HL-60/S4 treated with retinoic acid at 250 ng/mL for 4 days and 3 days (cell line): ENCODE results near the gene JOSD1.

ENCODE experiments used
- in situ Hi-C: fragments of 300-500 bp; cut with MboI; formaldehyde crosslinking; loops from 2 replicates; pipeline ENCODE4 v1.7.0; 2022; ENCODE audit warnings: low sequenced_read_pairs

Gene JOSD1

DNA sequence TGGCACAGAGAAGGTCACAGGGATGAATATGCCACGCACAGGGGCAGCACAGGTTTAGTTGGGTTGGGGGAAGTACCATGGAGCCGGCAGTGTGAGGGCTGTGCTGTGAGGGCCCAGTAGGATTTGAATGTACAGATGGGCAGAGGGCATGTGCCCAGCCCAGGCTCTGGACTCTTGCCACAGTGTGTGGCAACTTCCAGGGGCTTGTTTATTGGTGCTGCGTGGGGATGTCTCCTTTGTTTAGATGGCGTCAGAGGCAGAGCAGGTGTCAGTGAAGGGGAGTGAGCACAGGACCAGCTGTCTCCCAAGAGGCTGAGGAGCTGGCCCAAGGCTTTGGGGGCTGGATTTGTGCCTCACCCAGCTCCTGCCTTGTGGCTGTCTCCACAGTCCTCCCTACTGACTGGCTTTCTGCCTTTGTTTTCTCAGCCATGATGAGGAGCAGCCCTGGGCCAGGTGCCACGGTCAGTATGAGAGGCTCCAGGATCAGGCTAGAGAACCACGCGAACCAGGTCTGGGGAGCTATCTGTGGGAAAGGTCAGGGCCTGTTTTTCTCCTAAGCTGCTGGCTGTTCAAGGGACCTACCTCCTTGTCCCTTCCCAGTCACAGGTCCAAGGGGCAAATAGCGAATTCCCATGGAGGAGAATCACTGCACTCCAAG, 33.1 kb upstream of the JOSD1 start:
- in situ Hi-C loops, result no loop called here

DNA sequence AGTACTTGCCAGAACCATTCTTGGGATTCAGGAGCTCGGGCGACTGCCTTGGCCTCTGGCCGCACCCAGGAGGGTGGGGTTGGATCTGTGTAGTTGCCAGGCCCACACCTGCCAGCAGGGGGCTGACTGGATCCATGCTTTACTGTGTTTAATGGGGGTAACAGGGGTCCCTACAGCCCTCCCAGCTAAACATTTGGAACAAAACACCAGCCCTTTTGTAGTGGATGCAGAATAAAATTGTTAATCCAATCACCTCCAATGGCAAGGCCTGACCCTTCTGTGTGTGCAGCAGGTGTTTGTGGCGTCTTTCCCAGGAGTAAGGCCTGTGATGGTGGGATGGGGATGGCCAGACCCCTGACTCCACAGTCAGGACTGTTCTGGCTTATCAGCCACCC, 32.6 kb upstream of the JOSD1 start:
- in situ Hi-C loops, result no loop called here

DNA sequence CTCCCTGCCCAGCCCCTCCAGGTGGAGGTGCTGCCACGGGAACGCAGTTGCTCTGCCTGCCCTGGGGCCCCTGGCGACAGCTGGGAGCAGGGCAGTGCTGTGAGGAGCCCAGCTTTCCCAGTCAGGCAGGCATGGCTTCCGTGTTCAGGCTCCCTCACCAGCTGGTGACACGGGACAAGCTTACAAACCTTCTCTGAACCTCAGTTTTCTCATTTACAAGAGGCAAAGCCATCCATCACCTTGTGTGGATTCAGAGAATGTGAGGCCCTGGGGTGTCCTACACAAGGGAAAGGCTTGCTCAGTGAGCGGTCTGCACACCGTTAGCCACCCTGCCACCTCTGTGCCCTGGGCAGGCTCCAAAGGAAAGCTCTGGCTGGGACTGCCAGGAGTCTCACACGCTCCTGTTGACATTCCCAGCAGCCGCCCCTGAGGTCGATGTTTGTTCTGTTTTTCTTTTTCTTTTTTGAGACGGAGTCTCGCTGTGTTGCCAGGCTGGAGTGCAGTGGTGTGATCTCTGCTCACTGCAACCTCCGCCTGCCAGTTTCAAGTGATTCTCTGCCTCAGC, 31.6 kb upstream of the JOSD1 start:
- in situ Hi-C loops, result no loop called here

DNA sequence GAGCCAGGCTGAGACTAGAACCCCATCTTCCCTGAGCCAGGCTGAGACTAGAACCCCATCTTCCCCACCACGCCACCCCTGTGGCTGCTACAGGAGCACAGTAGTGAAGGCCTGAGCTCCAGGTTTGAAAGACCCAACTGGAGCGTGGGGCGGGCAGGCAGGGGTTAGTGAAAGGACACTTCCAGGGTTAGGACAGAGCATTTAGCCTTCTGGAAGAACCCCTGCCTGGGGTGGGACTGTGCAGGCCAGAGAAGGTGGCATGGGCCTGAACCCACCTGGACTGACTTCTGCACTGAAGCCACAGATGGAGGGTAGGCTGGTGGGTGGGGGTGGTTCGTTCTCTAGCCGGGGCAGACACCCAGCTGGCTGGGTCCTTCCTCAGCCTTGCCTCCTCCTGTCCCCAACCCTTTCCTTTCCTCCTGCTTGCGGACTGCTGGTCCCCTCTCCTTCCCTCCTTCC, 31.0 kb upstream of the JOSD1 start:
- in situ Hi-C loops, result no loop called here

DNA sequence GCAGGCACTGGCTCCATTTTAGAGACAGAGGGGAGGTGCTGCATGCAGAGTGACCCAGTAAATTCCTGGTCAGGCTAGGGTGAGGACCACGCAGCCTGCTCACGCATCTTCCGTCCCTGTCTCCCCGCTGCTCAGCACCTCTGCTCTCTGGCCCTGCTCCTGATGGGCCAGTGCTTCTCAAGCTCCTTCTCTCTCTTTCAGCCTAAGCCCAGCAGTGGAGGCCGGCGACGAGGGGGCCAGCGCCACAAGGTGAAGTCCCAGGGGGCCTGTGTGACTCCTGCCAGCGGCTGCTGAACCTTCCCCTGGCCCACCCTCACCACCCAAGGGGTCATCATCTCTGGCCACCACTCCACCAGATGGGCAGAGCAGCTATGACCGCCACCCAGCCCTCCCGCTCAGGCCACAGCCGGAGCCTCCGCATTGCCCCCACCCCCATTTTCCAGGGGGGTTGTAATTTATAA, 29.7 kb upstream of the JOSD1 start:
- in situ Hi-C loops, result no loop called here

DNA sequence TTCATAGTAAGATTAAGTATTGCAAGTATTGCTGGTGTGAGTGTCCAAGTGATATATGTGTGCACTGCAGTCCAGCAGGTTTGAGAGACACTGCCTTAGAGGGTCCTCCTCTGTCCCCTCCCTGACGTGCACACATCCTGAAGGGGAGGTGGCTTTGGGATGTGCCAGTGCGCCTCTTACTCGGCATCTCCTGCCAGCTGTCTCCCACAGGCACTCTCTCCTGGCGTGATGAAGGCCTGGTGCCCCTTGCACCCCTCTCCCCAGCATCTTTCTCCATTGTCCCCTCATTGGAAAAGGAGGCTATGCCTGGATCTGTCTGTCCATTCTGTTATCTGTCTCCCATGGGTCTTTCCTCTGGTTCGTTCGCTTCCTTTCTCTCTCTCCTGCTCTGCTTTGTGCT, 29.2 kb upstream of the JOSD1 start:
- in situ Hi-C loops, result no loop called here

DNA sequence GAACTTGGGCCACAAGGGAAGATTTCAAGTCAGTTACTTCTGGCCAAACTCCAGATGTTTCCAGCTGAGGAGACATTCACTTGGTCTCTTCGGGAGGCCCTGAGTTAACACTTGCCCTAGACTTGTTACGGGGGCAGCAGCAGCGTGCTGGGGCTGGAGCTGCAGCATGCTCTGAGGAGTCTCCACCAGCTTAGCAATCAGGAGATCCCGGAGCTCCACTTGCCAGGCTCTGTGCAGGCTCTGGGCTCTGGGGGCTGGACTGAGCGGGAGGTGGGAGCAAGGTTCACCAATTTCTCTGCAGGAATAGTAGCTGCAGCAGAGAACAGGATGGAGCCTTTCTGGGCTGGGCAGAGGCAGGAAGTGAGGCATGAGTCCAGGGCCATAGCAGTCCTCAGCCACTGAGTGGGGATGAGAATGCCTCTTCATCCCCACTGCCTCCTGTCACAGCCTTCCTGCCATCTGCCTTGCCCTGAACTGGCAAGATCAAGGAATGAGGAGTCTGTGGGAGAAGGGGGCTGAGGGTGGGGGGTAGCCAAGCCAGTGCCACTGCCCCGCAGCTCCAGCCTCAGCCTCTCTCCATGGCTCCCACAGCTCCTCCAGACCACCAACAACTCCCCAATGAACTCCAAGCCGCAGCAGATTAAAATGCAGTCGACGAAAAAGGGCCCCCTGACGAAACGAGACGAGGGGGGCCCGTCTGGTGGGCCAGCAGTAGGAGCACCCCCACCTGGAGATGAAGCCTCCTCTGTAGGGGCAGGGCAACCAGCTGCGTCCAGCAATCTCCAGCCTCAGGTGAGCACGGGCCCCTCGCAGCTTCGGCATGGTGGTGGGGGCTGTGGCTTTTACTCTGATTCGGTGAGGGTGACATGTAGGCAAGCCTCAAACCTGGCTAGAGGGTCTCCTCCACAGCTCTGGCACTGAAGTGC, 28.4 kb upstream of the JOSD1 start:
- in situ Hi-C loops, result no loop called here

DNA sequence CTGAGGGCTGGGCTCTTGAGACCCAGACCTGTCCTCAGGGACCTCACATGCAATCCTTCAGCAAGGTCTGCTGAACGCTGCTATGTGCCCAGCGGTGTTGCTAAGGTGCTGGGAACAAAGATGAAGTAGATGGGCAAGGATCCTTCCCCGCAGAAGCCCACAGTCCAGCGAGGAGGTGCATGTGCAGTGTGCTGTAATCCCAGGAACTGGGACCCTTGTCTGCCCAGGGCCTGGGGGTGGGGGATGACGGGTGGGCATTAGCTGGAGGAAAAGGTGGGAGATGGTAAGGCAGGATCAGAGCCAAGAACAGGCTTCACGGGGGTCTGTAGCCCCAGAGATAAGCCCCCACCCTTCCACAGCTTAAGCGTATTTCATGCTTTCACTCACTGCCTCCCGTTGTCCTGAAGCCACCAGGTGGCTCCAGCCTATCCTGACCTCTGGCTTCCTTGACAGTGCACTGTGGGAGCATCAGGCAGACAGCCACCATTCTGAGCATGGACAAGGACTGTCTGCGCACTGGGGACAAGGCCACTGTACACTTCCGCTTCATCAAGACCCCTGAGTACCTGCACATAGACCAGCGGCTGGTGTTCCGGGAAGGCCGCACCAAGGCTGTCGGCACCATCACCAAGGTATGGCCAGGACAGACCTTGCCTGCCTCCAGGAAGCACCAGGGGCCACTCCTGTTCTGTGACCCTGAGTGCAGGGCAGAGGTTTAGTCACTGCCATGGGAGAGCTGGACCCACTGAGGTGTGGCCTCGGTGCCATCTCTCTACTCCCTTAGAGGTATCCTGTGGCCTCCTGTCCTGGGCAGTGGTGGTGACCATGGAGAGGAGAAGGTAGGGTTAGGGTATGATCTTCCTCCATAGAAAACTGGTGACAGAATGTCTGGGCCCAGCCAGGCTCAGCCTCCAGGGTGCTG, 27.0 kb upstream of the JOSD1 start:
- in situ Hi-C loops, result no loop called here

DNA sequence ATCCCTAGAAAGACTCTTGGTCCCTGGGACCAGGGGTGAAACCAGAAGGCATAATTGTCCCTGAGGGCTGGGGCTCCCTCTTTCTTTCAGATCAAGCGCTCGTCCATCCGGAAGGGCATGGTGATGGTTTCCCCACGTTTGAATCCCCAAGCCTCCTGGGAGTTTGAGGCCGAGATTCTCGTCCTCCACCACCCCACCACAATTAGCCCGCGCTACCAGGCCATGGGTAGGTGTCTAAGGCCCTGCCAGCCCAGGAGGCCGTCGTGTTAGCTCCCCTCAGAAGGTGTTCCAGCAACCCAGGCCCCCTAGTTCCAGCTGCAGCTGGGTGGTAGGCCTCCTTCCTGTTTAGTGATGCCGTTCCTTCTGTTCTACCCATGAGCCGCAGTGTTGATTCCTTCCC, 26.4 kb upstream of the JOSD1 start:
- in situ Hi-C loops, result no loop called here

DNA sequence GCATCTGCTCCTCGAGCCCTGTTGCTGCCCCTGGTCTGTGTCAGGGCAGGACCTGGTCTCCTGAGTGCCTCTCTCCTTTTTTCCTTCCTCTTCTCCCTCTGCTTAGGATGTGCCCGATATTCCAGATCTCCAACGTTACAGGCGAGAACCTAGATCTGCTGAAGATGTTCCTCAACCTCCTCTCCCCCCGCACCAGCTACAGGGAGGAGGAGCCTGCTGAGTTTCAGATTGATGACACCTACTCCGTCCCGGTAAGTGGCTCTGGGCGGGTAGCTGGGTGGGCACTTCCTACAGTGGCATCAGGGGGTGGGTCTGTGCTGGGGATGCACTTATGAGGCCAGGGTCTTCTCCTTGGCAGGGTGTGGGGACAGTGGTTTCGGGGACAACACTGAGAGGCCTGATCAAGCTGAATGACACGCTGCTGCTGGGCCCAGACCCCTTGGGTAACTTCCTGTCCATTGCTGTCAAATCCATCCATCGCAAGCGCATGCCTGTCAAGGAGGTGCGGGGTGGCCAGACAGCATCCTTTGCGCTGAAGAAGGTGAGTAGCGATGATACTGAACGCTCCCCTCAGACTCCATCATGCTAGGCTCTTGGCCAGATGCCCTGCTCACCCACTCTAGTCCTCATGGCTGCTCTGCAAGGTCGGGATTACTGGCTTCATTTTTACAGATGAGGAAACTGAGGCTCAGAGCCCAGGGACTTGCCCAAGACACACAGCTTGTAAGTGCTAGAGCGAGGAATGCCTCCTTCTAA, 25.3 kb upstream of the JOSD1 start:
- in situ Hi-C loops, result no loop called here

DNA sequence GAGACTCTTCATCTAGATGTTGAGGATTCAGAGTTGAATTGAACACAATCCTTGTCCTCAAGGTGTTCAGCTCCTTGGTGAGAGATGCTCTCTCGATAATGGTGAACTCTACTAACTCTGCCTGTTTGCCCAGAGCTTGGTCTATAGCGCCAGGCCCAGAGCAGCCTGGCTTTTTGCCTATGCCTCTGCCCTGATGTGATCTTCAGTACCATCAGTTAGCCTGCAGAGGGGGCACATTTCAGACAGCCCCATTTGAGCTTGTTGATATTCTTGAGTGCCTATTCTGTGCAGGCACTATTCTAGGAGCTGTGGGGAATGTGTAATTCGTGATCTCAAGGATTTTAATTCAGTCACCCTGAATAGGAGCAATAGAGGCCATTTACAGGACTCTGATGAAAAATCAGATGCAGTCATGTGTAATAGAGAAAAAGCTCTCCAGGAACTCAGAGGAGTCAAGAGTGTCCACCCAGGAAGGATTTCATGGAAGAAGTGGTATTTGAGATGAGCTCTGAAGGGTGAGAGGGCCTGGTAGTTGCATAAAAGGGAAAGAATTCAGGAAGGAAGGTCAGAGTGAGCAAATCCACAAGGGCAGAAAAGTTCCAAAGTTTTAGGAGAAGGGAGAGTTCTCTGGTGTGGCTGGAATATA, 24.3 kb upstream of the JOSD1 start:
- in situ Hi-C loops, result no loop called here

DNA sequence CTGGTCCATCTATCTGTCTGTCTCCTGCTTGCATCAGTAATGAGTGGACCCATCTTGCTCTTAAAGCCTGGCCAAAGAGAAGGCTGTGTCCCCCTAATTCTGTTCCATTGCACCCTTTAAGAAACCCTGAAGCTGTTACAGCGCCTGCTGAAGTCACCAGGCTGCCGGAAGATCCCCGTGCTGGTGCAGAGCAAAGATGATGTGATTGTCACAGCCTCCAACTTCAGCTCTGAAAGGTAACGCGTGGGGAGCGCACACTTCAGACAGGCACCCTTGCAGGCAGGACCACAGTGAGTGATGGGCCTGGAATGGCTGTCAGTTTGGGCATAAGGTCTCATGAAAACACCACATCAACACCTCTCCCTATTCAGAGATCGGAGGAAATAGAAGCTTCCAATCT, 23.4 kb upstream of the JOSD1 start:
- in situ Hi-C loops, result no loop called here

DNA sequence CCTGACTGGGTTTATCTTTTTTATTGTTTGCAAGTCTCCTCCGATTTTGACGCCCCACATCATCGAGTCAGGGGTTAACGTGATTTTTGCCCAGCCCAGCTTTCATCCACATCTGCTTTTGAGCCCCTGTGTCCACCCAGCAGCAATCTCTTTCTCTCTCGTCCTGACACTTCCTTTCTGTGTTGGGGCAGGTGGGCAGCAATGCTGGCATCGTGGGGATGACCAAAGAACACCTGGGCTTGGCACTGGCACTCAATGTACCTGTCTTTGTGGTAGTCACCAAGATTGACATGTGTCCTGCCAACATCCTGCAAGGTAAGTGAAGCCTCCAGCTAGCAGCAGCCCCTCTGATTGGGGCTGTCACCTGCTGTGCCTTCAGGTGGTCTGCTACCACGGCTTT, 20.8 kb upstream of the JOSD1 start:
- in situ Hi-C loops, result no loop called here

DNA sequence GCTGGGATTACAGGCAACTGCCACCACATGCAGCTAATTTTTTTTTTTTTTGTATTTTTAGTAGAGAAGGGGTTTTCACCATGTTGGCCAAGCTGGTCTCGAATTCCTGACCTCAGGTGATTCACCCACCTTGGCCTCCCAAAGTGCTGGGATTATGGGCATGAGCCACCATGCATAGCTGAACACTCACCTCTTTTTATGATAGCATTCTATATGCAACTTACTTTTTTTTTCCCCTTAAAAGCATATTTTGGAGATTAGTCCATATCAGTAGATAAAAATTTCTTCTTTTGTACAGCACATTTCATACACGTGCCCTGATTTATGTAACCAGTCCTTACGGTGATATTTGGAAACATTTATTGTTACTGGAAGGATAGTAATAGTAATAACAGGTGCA, 19.6 kb upstream of the JOSD1 start:
- in situ Hi-C loops, result no loop called here

DNA sequence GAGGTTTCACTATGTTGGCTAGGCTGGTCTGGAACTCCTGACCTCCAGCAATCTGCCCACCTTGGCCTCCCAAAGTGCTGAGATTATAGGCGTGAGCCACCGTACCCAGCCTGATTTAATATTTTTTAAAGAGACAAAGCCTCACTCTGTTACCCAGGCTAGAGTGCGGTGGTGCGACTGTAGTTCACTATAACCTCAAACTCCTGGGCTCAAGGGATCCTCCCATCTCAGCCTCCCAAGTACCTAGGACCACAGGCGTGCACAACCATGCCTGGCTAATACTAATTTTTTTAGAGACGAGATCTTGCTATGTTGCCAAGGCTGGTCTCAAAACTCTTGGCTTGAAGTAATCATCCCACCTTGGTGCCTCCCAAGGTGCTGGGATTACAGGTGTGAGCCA, 18.5 kb upstream of the JOSD1 start:
- in situ Hi-C loops, result no loop called here

DNA sequence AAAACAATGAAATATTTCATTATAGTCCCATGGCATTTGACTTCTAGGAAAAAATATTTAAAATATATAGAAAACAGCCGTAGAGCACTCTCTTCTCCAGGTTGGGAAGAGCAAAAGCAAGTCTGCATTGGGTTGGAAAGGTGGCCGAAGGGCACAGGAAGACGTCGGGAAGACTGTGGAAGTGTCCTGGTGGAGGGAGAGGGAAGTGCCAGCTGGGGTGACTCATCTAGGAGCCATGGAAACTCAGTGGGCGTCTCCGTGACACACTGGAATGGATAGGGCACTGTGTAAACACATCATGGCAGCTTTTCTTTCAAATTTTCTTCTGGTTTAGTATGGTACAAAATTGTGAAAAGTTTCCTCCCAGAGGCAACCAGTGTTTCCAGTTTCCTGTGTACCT, 17.7 kb upstream of the JOSD1 start:
- in situ Hi-C loops, result no loop called here

DNA sequence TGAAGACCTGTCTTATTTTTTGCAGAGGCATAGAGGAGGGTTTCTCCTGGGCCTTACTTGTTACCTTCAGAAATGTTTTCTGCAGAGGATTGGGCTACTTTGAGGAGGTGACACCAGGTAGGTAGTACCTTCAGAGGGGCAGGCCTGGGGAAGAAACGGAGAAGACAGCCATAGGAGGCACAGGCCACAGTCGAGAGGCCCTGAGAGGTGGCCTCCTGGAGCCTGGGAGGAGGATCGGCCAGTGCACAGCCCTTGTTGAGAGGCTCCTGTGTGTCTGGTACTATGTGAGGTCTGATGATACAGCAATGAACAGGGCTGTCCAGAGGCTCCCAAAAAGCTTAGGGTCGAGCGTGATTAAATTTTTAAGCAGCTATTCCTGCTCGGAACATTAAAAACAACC, 16.5 kb upstream of the JOSD1 start:
- in situ Hi-C loops, result no loop called here

DNA sequence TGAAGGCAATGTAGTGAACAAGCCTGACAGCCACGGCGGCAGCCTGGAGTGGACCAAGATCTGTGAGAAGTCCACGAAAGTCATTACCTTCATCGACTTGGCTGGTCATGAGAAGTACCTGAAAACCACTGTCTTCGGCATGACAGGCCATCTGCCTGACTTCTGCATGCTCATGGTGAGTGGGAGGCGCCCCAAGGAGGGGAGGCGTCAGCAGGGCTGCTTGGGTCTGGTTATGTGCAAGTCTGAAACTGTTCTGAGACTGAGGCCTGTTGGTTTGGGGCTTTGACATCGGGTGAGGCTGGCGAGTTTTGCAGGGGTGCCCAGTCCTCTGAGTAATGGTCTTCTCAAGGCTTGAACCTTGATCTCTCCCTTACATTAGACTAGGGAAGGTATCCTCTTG, 16.1 kb upstream of the JOSD1 start:
- in situ Hi-C loops, result no loop called here

DNA sequence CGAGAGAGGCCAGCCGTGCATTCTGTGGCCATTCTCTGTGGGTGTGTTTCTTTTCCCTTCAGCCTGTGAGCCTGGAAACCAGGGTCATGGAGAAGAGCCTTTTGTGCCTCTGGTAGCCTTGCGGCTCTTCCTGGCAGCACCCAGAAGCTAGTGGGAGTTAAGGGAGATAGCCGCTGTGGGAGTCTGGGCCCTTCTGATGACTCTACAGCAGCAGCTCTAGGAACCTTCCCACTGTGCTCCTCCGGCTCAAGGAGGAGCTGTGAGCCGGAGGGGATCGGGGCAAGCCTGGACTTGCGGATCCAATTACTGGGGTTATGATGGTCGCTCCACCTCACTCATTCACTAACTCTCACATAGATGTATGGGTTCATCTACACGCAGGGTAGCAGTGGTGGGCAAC, 15.5 kb upstream of the JOSD1 start:
- in situ Hi-C loops, result no loop called here

DNA sequence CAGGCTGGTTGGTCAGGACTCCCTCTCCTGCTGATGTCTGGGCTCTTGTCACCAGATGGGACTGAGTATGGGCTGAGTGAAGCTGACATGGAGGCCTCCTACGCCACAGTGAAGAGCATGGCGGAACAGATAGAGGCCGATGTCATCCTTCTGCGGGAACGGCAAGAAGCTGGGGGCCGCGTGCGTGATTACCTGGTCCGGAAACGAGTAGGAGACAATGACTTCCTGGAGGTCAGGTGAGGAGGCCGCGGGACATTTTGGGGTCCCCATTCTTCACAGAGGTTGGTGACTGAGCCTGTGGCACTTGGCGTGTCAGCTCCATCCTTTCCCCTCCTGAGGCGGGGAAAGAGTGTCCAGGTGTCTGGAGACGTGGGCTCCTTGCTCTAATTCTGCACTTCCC, 15.1 kb upstream of the JOSD1 start:
- in situ Hi-C loops, result no loop called here
